SU-DHL-6 (cell line): ENCODE data around the gene PLEKHG3.

Experiments used
- EZH2phosphoT487 ChIP-seq: fragments of 200-600 bp; sonication (generic), shearing (Covaris generic); conservative IDR thresholded peaks from 2 replicates; pipeline ENCODE4 v1.6.1; 2018; ENCODE audit warnings: mild to moderate bottlenecking, antibody characterized with exemption, low read length, moderate library complexity, mixed read lengths
- TF ChIP-seq, protein P1 (sequence below): fragments of 200-600 bp; sonication (generic); IDR thresholded peaks from one replicate; pipeline ENCODE4 v1.5.1; 2017; ENCODE audit warnings: antibody characterized with exemption, mild to moderate bottlenecking, low read length, moderate library complexity; ENCODE audit not compliant: insufficient read depth, poor library complexity, severe bottlenecking

DNA sequence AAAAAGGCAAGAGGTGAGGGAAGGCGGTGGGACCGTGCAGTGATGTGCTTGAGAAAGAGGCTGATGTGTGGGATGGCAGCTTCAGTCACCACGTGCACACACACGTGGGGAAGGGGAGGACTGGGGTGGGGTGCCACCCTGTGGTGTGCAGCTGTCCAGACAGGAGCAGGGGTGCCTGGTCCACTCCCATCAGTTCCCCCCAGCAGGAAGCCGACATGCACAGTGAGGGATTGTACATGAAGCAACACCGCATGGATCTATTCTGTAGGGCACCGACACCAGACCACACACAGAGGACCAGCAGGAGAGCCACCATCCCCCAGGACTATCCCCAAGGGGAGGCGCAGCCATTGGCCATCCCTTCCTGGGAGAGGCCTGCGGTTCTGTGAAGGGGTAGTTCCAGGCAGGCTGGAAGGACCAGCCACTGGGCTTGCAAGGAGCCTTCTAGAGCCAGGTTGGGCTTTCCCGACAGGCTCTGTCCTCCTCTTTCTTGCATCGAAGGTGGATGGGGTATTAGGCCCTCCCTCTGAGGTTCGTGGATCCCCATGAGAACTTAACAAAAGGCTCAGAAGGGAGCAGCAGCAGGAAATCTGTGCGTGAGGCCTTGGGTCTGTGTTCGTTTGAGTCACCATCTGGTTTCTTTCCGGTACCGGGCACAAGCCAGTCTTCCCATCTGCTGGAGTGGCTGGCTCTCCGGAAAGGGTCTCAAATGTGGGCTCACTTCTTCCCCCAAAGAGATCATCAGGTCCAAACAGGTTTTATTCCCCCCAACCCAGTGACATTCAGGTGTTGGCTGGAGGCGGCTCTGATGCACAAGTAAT is 59.8 kb downstream of the PLEKHG3 start:
- TF ChIP-seq EZH2phosphoT487: no peak
- TF ChIP-seq, protein P1, sequence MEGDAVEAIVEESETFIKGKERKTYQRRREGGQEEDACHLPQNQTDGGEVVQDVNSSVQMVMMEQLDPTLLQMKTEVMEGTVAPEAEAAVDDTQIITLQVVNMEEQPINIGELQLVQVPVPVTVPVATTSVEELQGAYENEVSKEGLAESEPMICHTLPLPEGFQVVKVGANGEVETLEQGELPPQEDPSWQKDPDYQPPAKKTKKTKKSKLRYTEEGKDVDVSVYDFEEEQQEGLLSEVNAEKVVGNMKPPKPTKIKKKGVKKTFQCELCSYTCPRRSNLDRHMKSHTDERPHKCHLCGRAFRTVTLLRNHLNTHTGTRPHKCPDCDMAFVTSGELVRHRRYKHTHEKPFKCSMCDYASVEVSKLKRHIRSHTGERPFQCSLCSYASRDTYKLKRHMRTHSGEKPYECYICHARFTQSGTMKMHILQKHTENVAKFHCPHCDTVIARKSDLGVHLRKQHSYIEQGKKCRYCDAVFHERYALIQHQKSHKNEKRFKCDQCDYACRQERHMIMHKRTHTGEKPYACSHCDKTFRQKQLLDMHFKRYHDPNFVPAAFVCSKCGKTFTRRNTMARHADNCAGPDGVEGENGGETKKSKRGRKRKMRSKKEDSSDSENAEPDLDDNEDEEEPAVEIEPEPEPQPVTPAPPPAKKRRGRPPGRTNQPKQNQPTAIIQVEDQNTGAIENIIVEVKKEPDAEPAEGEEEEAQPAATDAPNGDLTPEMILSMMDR: no peak
